ENCODE measurements around the gene PPAN.

The PPAN gene

DNA sequence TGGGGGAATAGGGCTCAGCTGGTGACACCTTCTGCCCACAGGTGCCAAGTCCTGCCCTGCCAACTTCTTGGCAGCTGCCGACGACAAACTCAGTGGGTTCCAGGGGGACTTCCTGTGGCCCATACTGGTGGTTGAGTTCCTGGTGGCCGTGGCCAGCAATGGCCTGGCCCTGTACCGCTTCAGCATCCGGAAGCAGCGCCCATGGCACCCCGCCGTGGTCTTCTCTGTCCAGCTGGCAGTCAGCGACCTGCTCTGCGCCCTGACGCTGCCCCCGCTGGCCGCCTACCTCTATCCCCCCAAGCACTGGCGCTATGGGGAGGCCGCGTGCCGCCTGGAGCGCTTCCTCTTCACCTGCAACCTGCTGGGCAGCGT lies 7.4 kb downstream of the PPAN start:
- DNase-seq (ENCODE audit: low read depth, low spot score) = no peak

DNA sequence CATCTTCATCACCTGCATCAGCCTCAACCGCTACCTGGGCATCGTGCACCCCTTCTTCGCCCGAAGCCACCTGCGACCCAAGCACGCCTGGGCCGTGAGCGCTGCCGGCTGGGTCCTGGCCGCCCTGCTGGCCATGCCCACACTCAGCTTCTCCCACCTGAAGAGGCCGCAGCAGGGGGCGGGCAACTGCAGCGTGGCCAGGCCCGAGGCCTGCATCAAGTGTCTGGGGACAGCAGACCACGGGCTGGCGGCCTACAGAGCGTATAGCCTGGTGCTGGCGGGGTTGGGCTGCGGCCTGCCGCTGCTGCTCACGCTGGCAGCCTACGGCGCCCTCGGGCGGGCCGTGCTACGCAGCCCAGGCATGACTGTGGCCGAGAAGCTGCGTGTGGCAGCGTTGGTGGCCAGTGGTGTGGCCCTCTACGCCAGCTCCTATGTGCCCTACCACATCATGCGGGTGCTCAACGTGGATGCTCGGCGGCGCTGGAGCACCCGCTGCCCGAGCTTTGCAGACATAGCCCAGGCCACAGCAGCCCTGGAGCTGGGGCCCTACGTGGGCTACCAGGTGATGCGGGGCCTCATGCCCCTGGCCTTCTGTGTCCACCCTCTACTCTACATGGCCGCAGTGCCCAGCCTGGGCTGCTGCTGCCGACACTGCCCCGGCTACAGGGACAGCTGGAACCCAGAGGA lies 7.9 kb downstream of the PPAN start:
- DNase-seq (ENCODE audit: low read depth, low spot score) = no peak

DNA sequence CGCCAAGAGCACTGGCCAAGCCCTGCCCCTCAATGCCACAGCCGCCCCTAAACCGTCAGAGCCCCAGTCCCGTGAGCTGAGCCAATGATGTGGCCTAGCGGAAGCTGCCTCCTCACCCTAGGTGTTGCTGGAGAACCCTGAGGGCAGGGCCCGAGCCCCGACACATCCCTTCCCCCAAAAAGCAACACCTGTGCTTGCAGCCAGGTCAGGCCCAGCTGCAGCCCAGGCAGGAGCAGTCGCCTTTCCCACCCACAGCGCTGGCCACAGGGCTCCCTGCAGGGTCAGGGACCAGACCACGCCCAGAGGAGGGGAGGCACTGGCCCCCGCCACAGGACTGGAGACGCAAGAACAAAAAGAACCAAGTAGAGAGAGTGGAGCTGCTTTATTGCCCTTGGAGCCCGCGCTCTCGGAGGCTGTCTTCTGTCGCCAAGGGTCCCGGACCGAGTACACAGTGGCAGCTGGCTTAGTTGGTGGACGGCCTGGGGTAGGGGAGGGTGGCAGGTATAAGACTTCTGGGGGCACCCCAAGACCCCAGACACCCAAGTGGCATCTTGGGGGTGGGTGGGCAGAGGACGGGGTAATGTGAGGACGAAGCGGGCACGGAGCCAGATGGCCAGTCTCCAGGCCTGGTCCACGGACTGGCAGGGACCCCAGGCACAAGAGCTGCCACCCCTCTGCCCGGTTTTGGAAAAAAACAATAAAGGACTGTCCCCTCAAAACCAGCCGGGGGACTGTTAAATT lies 8.7 kb downstream of the PPAN start:
- no peak for DNase-seq (ENCODE audit: low read depth, low spot score)

DNA sequence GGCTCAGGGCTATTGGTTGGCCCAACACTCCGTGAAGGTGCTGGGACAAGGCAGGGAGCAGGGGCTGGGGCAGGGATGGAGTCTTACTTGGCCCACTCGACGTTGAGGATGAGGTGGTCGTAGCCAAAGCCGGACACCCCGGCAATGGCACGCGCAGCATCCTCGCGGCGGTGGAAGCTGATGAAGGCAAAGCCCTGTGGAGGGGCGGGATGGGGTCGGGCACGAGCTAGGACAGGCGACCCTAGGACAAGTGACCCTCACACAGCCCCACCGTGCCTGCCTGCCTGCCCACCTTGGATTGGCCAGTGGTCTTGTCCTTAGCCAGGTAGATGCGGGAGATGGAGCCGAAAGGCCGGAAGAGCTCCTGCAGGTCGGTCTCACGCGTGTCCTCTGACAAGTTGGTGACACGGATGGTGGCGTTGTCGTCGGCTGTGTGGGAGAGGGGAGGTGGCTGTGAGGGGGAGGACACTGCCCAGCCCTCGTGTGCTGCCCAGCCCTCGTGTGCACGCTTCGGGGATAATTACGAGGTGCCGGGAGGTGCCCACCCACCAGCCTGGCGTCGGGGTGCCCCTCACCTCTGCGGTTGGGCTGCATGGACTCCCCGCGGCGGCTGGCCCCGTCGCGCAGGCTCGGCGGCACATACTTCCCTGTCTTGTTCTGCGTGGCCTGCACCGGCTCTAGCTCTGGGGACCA lies 9.4 kb downstream of the PPAN start:
- DNase-seq (ENCODE audit: low read depth, low spot score) = no peak

DNA sequence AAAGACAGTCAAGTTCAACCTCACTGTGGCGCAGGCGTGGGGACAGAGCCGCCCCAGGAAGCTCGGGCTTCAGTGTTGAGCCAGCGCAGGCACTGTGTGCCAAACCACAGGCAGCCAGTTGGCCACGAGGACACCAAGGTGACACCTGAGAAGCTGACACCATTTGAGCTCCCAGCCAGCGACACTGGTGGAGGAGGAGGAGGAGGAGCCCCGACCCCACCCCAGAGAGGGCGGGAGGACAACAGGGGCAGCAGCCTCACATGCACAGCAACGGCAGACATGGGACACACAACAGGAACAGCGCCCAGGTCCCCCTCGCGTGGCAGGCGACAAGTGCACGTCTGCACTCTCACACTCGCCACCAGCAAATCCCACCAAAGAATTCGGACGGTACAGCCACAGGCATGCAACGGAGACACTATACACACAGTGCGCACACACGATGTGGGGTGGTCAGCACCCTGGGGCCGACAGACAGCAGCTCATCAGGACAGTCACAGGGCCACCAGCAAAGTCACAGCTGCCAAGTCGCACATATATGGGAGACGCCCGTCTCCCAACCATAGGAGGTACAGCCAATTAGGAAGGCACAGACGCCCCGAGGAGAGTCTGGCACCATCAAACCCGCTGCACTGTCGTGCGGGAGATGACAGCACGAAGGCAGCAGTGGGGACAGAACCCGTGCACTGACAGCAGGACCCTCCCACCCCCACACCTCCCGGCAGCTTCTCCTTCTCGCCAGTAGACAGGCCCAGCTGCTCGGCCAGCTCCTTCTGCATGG lies 10.1 kb downstream of the PPAN start:
- no peak for DNase-seq (ENCODE audit: low read depth, low spot score)

DNA sequence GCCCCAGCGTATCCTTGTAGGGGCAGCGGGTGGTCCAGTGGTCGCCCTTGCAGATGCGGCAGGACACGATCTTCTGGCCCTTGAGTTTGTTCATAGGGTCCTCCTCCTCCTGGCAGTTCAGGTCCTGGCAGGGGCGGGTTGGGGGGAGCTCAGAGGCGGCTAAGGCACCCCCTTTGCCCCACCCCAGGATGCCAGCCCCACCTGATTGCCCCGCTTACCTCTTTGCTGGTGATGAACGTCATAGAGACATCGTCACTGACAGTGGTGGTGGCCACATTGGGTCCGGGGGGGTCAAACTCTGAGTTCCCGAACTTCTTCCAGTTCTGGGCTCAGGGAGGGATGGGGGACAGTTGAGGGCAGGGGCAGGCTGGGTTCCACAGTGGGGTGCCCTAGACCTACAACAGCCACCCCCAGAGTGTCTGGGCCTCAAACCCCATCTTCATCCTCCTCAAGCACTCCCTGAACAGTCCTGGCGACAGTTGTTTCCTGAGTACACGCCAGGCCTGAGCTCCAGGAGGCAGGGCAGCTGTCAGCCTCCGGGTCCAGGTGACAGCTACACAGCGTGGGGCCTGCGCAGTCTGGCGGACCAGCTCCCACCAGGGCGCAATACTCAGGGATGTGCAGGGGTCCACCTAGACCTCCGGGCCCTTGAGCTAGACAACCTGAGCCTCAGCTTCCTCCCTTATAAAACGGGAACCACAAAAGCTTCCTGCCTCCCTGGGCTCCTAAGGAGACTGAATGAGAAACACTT lies 10.9 kb downstream of the PPAN start:
- DNase-seq (ENCODE audit: low read depth, low spot score) = no peak

DNA sequence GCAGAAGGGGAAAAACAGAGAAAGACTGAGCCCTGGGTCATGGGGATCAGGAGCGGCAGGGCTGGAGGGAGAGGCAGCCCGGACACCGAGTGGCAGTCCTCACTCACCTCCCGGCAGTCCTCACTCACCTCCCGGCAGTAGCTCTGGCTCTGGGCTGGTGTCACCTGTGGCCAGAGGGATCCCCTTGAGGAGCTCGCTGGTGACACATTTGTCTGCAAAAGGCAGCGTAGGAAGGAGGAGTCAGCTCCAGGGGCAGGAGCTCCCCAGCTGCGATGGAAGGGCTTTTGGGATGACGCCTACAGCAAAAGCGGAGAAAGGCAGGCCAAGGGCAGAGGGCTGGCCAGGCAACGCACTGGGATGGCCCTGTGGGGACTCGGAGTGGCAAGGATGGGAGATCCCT lies 12.8 kb downstream of the PPAN start:
- DNase-seq (ENCODE audit: low read depth, low spot score) = no peak

DNA sequence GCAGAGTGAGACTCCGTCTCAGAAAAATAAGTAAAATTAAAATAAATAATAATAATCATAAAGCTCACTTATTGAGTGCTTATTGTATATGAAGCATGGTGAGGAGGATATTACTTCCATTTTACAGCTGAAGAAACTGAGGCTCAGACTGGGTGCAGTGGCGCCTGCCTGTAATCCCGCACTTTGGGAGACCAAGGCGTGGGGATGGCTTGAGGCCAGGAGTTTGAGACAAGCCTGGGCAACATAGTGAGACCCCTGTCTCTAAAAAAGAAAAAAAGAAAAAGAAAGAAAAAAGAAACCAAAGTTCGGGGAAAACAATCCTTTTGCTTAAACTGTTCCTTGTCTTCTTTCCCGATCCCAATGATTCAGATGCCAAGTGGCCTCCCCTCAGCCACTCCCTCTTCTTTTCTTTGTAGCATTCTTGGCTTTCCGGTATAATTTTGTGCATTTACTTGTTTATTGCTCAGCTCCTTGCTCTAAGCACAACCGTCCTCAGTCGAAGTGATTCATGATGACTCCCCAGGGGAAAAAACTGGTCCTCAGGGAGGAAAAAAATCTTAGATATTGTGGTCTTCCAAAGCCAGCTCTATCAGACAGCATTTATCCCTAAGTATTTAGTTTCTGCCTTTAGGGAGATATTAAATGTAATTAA lies 14.5 kb downstream of the PPAN start:
- no peak for DNase-seq (ENCODE audit: low read depth, low spot score)

DNA sequence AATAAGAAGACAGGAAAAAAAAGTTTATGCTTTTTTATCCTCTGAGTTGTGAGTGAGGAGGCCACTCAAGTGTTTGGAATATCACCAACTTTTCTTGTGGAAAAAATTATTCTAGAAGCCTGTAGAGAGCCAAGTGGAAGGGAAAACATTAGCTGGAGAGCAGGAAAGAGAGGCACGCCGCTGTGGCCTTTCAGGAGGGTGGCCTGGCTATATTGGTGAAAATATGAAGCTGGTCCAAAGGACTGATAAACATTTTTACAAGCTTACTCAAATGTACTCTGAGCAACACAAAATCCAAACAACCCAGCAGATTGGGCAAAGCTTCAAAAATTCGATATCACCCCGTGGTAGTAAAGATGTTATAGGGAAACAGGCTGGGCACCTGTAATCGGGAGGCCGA lies 15.9 kb downstream of the PPAN start:
- no peak for DNase-seq (ENCODE audit: low read depth, low spot score)

DNA sequence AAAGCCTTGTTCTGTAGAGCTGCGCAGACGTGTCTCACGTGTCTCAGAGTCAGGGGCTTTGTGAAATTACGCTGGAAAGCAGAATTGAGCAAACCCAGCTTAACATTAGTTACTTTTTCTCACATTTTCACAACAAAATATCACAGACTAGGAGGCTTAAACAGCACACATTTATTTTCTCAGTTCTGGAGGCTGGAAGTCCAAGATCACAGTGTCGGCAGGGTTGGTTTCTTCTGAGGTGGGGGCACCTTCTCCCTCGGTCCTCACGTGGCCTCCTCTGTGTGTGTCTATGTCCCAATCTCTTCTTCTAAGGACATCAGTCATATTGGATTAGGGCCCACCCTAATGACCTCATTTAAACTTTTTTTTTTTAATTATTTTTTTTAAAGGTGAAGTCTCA lies 18.3 kb downstream of the PPAN start:
- no peak for DNase-seq (ENCODE audit: low read depth, low spot score)

DNA sequence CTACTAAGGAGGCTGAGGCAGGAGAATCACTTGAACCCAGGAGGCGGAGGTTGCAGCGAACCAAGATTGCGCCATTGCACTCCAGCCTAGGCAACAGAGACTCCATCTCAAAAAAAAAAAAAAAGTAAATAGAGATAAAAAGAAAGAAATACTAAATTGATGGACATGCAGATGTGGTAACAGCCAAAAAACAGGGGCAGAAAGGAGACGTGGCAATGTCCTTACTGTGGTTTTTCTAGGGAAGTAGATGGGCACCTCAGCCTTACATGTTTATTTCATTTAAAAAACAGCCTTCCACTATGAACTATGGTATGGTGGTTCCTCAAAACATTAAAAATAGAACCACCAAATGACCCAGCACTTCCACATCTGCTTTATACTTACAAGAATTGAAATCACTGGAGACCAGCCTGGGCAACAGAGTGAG lies 20.1 kb downstream of the PPAN start:
- no peak for DNase-seq (ENCODE audit: low read depth, low spot score)

DNA sequence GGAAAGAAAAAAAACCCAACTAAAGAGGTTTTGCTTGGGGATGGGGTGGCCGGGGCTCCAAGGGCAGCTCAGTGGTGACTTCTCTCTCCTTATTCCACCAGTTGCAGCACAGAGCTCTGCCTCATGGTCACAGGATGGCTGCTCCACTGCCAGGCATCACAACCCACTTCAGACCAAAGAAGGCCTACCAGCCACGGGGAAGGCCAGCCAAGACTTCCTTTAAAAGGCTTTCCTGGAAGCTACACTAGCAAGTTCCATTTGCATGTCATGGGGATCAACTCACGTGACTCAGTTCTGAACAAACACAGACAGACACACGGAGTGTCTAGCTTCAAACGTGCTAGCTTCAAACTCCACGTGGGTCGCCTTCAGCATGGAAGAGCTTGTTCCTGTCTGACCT lies 26.7 kb downstream of the PPAN start:
- no peak for DNase-seq (ENCODE audit: low read depth, low spot score)

DNA sequence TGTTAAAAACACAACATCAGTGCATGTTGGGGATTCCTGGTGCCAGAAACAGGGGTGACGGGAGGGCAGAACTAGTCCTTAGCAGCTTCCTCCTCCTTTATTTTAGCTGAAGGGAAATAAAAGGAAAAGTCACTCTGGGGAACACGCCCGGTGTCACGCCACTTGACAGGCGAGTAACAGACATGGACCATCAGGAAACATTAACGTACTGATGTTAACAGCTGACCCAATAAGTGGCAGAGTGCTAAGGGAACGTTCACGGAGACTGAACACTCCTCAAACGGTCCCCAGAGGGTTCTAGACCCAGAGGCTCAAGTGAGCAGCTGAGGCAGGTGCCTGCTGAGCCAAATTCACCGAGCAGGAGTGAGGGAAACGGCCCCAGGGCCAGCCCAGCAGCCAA lies 27.4 kb downstream of the PPAN start:
- DNase-seq (ENCODE audit: low read depth, low spot score) = no peak

DNA sequence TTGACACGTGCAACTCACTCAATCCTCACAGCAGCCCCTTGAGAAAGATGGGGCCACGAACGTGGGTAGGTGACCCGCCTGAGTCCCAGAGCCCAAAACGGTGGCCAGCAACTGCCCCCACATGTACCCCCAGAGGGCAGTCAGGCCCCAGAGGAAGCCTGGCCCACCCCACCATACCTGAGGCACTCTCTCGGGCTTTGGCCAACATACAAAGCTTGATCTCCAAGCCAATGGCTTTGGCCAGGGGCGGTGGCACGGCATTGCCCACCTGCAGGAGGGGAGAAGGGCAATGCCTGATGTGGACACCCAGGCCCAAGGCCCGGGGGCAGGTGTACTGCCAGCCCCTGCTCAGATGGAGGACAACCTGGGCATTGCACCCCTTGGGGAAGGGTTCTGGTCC lies 27.9 kb downstream of the PPAN start:
- DNase-seq (ENCODE audit: low read depth, low spot score) = no peak

DNA sequence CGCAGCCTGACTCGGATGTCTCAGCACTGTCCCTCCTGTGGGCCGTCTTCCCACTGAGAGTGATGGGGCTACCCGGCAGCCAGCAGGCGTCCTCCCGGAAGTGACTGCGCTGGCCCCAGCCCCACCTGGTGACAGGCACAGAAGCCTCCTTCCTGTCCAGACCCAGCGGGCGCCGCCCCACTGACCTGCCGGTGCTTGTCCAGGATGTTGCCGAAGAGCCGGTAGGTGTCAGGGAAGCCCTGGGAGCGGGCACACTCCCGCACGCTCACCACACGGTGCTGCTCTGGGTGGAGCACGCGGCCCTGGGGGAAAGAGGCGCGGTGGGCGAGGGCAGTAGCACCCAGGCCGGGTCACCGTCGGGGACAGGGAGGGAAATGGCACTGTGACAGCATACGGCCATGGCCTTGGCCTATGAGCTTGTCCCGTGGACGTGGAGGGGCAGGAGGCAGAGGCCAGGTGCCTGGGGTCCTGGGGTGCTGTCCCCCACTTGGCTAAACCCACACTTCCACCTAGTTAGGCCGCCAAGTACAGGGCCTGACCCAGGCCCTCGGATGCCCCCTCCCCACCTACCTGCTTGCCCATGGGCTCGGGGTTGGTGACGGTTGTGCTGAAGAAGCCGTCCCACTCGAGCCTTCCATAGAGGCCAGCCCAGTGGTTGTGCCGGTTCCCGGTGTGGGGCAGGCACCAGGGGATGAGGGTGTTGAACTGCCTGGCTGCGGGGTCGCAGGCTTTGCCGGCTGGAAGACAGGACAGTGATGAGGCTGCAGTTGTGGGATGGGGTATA lies 29.6 kb downstream of the PPAN start:
- DNase-seq (ENCODE audit: low read depth, low spot score) = no peak

DNA sequence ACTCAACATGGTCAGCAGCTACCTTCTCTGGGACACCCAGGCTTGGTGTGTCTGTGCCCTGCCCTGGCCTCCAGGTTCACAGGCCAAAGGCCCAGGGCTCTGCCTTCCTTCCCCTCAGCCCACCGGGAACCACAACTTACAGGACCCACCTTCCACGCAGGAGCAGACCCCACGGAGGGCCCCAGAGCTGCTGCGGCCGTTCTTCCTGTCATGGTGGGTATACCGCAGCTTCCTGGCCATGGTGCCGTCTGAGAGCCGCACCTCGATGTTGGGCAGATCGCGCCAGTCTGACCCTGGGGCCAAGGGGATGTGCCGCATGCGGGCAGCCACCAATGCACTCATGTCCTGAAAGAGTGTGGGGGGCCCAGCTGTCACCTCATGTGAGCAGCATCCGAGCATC lies 30.8 kb downstream of the PPAN start:
- DNase-seq (ENCODE audit: low read depth, low spot score) = no peak

DNA sequence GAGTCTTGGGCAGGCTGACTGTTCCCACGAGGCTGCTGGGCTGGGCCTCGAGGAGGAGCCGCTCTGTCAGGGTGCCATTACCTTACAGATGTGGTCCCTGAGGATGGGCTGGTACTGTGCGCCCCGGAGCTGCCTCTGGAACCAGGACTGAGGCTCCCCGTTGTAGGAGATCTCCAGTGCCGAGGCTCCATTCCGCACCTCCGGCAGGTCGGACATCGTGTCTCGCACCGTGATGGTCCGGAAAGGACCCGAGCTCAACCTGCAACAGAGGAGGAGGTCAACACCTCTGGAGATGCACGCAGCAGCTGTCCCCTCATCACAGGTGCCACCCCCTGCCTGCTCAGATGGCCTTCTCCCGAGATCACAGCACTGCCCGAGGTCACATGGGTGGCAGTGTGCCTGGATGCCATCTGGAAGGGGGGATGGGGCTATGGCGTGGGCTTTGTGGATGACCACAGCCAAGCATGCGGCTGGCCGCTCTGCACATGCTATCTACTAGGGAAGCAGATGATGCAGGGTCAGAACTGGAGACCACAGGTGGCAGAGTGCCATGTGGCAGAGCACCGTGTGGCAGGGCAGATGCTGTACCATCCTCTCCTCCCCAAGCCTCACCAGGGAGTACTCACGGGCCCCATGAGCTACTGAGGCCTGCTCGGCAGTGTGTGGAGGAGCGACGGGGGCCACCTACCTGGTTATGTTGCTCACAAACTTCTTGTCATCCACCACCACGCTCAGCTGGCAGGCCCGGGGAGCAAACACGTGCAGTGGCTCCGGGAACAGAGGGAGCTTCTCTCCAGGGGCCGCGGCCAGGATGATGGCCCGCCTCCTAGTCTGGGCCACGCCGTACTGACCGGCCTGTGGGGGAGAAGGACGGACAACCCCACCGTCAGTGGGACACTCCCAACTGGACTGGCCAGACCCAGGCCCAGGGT lies 31.9 kb downstream of the PPAN start:
- no peak for DNase-seq (ENCODE audit: low read depth, low spot score)

DNA sequence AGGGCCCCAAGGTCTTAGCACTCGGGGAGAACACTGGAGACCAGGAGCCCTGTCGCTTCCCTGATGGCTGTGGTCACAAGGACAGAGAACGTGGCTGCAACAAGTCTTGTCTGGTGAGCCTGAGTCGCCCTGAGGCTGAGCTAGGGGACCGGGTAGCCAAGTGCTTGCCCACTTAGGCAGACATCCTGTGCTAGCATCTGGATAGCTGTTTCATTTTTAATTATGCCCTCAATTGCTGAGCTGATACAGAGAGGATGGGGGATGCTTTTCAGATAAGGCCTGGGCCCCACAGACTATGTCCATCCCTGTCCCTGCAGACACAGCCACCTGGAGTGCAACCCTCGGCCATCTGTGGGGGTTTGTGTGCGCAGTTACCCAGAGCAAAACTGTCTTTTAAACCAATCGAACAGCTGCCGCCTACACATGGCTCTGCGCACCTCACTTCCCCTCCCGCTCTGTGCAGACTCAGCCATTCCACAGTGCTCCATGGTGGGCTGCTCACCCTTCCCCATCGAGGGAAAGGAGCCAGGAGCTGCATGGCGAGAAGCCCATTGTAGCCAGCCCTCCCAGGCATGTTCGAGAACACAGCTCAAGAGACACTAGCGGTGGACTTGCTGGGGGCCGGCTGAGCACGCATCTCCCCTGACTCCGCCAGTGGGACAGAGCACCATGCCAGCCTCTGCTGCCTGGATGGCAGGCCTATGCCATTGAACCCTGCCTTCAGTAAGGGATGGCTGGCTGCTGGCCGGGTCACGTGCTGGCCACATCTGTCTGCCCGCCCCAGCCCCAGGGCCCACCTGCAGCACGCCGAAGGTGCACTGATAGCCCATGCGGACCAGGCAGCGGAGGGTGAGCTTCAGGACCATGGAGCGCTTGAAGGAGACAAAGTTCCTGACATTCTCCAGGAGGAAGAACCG lies 33.0 kb downstream of the PPAN start:
- DNase-seq (ENCODE audit: low read depth, low spot score) = no peak

All from activated naive CD8-positive, alpha-beta T cell treated with anti-CD3 and anti-CD28 coated beads, Interleukin-2, amount 50 U/mL, for 16 hours (primary cell).